H1 (cell line): ENCODE measurements around the gene MYRF. TPM values are rescaled to one million over a fixed set of nuclear protein-coding genes. Genes with fewer than 3 reads are reported as not detected.

Source experiments
- CTBP2 ChIP-seq: IDR thresholded peaks from 2 replicates; pipeline ENCODE4 v1.7.0; 2011; ENCODE audit warnings: borderline replicate concordance, mild to moderate bottlenecking, moderate library complexity, mixed read lengths, low read length; ENCODE audit not compliant: insufficient read depth, insufficient read length
- EZH2 ChIP-seq: fragments of 200-600 bp; sonication (generic); IDR thresholded peaks from 2 replicates; pipeline ENCODE4 v1.7.1; 2012; ENCODE audit warnings: low read depth, mild to moderate bottlenecking, moderate library complexity, low read length, inconsistent platforms; ENCODE audit not compliant: severe bottlenecking
- HDAC6 ChIP-seq: IDR thresholded peaks from one replicate; pipeline ENCODE4 v1.7.1; 2012; ENCODE audit warnings: low read depth, mild to moderate bottlenecking, inconsistent platforms, low read length, moderate library complexity
- NANOG ChIP-seq: IDR thresholded peaks from 2 replicates; pipeline ENCODE4 v1.6.1; 2011; ENCODE audit warnings: low read length, low read depth, mild to moderate bottlenecking, inconsistent platforms; ENCODE audit not compliant: insufficient read depth, poor library complexity, severe bottlenecking
- NRF1 ChIP-seq: IDR thresholded peaks from 2 replicates; pipeline ENCODE4 v1.6.1; 2011; ENCODE audit warnings: mild to moderate bottlenecking, low read depth, low read length, improper control_type of control experiment
- RNF2 ChIP-seq: fragments of 200-900, 300-1000 bp; sonication (generic); IDR thresholded peaks from 2 replicates; pipeline ENCODE4 v1.7.1; 2016; ENCODE audit warnings: borderline replicate concordance, low read depth, mild to moderate bottlenecking, antibody characterized with exemption, low read length; ENCODE audit not compliant: poor library complexity, severe bottlenecking; ENCODE audit errors: missing control alignments
- RXRA ChIP-seq: IDR thresholded peaks from 2 replicates; pipeline ENCODE4 v1.6.1; 2011; ENCODE audit warnings: low read depth, mild to moderate bottlenecking, low read length, moderate library complexity; ENCODE audit not compliant: insufficient read depth
- SUZ12 ChIP-seq: fragments of 200-600 bp; sonication (generic); IDR thresholded peaks from 2 replicates; pipeline ENCODE4 v1.6.1; 2012; ENCODE audit warnings: mild to moderate bottlenecking, inconsistent platforms, low read length, moderate library complexity, mixed read lengths
- TEAD4 ChIP-seq: IDR thresholded peaks from 2 replicates; pipeline ENCODE4 v1.6.1; 2012; ENCODE audit warnings: low read depth, low read length, inconsistent platforms, mixed read lengths
- USF2 ChIP-seq: IDR thresholded peaks from 2 replicates; pipeline ENCODE4 v1.6.1; 2011; ENCODE audit warnings: low read length, improper control_type of control experiment
- polyA plus RNA-seq, 7 experiments: library from polyadenylated mRNA; depleted of rRNA in 3 of 7; stranded (reverse) in 5 of 7; unstranded in 2 of 7; fragments of >200 nt in 5 of 7; fragments of 200-250 nt in 2 of 7; gene quantifications; 1 replicate in 5 of 7; 2 replicates in 1 of 7; 4 replicates in 1 of 7; pipeline versions ENCODE4 v1.2.1 to v1.2.3, GENCODE V29; 2011 to 2013; ENCODE audit warnings: missing spikeins in 2 of 7, mixed read lengths in 2 of 7
- total RNA-seq: library from RNA; stranded (reverse); fragmentation: NEBNext Ultra II Directional; extraction: Animal tissue kit (Norgen Biotek cat#: 25700); gene quantifications from 2 replicates; pipeline ENCODE4 v1.2.1, GENCODE V29; 2021

The MYRF gene
- total and polyA plus RNA-seq, 2 of the 8 experiments (the other 6 are each of a cell fraction or from before 2014, with no cell fraction given): 6.0 to 6.1 TPM

- TF ChIP-seq USF2 (no peak), CTBP2 (no peak), SUZ12 (no peak), EZH2 (no peak), HDAC6 (no peak), RNF2 (no peak), RXRA (no peak), TEAD4 (no peak), NRF1 (no peak), NANOG (no peak)
These were observed 44.9 kb upstream of the MYRF start (continued) for GRCh38 chr11:61707574-61707973.
